Measurements from ENCODE around the gene SMU1. TPM values are rescaled to one million over a fixed set of nuclear protein-coding genes. Genes with fewer than 3 reads are reported as not detected.

Gene SMU1
- total and polyA plus RNA-seq, 2 of the 13 experiments (the other 11 are each of a cell fraction or from before 2014, with no cell fraction given) = 12.9 to 36.6 TPM

DNA sequence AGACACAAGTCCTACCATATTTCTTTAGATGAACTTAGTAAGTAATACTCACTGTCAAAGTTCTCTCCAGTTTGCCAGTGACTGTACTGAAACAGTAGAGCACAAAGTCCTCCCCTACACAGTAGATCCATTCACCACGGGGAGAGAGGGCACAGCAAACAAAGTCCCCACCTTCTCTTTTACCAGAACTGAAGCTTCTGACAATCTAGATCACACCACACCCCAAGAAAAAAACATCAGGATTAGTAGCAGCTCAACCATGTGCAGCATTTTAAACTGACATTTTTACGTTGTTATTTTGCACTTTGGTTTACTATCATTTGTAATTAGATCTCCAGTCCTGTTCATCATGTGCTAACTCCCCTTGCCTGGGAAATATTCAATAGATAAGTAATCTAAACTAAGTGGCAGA is 28.4 kb downstream of the SMU1 start (continued):
- TF ChIP-seq, protein P1, sequence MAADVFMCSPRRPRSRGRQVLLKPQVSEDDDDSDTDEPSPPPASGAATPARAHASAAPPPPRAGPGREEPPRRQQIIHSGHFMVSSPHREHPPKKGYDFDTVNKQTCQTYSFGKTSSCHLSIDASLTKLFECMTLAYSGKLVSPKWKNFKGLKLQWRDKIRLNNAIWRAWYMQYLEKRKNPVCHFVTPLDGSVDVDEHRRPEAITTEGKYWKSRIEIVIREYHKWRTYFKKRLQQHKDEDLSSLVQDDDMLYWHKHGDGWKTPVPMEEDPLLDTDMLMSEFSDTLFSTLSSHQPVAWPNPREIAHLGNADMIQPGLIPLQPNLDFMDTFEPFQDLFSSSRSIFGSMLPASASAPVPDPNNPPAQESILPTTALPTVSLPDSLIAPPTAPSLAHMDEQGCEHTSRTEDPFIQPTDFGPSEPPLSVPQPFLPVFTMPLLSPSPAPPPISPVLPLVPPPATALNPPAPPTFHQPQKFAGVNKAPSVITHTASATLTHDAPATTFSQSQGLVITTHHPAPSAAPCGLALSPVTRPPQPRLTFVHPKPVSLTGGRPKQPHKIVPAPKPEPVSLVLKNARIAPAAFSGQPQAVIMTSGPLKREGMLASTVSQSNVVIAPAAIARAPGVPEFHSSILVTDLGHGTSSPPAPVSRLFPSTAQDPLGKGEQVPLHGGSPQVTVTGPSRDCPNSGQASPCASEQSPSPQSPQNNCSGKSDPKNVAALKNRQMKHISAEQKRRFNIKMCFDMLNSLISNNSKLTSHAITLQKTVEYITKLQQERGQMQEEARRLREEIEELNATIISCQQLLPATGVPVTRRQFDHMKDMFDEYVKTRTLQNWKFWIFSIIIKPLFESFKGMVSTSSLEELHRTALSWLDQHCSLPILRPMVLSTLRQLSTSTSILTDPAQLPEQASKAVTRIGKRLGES (CRISPR knock-in tag; IDR thresholded peaks at IDR 0.05; ENCODE audit: borderline replicate concordance) = no peak
- TF ChIP-seq ZNF256 (CRISPR knock-in tag; conservative IDR thresholded peaks at IDR 0.05) = no peak
- no peak for TF ChIP-seq PAF1 (CRISPR knock-in tag; IDR thresholded peaks at IDR 0.05)
- TF ChIP-seq, protein P2, sequence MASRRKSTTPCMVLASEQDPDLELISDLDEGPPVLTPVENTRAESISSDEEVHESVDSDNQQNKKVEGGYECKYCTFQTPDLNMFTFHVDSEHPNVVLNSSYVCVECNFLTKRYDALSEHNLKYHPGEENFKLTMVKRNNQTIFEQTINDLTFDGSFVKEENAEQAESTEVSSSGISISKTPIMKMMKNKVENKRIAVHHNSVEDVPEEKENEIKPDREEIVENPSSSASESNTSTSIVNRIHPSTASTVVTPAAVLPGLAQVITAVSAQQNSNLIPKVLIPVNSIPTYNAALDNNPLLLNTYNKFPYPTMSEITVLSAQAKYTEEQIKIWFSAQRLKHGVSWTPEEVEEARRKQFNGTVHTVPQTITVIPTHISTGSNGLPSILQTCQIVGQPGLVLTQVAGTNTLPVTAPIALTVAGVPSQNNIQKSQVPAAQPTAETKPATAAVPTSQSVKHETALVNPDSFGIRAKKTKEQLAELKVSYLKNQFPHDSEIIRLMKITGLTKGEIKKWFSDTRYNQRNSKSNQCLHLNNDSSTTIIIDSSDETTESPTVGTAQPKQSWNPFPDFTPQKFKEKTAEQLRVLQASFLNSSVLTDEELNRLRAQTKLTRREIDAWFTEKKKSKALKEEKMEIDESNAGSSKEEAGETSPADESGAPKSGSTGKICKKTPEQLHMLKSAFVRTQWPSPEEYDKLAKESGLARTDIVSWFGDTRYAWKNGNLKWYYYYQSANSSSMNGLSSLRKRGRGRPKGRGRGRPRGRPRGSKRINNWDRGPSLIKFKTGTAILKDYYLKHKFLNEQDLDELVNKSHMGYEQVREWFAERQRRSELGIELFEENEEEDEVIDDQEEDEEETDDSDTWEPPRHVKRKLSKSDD (CRISPR knock-in tag; IDR thresholded peaks at IDR 0.05; ENCODE audit: low read depth) = no peak
- TF ChIP-seq CEBPG (CRISPR knock-in tag; IDR thresholded peaks at IDR 0.05) = no peak; the same call in 1 of the 2 replicates
- no peak for TF ChIP-seq ZSCAN31 (CRISPR knock-in tag; IDR thresholded peaks at IDR 0.05; ENCODE audit: low read depth)
- TF ChIP-seq, protein P3, sequence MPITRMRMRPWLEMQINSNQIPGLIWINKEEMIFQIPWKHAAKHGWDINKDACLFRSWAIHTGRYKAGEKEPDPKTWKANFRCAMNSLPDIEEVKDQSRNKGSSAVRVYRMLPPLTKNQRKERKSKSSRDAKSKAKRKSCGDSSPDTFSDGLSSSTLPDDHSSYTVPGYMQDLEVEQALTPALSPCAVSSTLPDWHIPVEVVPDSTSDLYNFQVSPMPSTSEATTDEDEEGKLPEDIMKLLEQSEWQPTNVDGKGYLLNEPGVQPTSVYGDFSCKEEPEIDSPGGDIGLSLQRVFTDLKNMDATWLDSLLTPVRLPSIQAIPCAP (CRISPR knock-in tag; IDR thresholded peaks at IDR 0.05; ENCODE audit: low read depth) = no peak
- no peak for TF ChIP-seq PAX8 (CRISPR knock-in tag; IDR thresholded peaks at IDR 0.05; ENCODE audit: borderline replicate concordance)
- TF ChIP-seq DNMT3B (CRISPR knock-in tag; conservative IDR thresholded peaks at IDR 0.05) = no peak
- TF ChIP-seq ZNF331 (CRISPR knock-in tag; IDR thresholded peaks at IDR 0.05) = peak; percentile 57; the same call in 1 of the 2 replicates
- 0 out of 4 replicates have a peak, but pooled peaks of 1 of the 2 experiments have one; percentile 31 for TF ChIP-seq POLR2A (IDR thresholded peaks at IDR 0.05; ENCODE audit: insufficient read depth in 1 of 2, low read depth in 2 of 2, low read length in 2 of 2)
- TF ChIP-seq, protein P4, sequence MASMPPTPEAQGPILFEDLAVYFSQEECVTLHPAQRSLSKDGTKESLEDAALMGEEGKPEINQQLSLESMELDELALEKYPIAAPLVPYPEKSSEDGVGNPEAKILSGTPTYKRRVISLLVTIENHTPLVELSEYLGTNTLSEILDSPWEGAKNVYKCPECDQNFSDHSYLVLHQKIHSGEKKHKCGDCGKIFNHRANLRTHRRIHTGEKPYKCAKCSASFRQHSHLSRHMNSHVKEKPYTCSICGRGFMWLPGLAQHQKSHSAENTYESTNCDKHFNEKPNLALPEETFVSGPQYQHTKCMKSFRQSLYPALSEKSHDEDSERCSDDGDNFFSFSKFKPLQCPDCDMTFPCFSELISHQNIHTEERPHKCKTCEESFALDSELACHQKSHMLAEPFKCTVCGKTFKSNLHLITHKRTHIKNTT (CRISPR knock-in tag; IDR thresholded peaks at IDR 0.05) = no peak
- TF ChIP-seq, protein P5, sequence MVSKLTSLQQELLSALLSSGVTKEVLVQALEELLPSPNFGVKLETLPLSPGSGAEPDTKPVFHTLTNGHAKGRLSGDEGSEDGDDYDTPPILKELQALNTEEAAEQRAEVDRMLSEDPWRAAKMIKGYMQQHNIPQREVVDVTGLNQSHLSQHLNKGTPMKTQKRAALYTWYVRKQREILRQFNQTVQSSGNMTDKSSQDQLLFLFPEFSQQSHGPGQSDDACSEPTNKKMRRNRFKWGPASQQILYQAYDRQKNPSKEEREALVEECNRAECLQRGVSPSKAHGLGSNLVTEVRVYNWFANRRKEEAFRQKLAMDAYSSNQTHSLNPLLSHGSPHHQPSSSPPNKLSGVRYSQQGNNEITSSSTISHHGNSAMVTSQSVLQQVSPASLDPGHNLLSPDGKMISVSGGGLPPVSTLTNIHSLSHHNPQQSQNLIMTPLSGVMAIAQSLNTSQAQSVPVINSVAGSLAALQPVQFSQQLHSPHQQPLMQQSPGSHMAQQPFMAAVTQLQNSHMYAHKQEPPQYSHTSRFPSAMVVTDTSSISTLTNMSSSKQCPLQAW (CRISPR knock-in tag; IDR thresholded peaks at IDR 0.05) = no peak
- TF ChIP-seq, protein P6, sequence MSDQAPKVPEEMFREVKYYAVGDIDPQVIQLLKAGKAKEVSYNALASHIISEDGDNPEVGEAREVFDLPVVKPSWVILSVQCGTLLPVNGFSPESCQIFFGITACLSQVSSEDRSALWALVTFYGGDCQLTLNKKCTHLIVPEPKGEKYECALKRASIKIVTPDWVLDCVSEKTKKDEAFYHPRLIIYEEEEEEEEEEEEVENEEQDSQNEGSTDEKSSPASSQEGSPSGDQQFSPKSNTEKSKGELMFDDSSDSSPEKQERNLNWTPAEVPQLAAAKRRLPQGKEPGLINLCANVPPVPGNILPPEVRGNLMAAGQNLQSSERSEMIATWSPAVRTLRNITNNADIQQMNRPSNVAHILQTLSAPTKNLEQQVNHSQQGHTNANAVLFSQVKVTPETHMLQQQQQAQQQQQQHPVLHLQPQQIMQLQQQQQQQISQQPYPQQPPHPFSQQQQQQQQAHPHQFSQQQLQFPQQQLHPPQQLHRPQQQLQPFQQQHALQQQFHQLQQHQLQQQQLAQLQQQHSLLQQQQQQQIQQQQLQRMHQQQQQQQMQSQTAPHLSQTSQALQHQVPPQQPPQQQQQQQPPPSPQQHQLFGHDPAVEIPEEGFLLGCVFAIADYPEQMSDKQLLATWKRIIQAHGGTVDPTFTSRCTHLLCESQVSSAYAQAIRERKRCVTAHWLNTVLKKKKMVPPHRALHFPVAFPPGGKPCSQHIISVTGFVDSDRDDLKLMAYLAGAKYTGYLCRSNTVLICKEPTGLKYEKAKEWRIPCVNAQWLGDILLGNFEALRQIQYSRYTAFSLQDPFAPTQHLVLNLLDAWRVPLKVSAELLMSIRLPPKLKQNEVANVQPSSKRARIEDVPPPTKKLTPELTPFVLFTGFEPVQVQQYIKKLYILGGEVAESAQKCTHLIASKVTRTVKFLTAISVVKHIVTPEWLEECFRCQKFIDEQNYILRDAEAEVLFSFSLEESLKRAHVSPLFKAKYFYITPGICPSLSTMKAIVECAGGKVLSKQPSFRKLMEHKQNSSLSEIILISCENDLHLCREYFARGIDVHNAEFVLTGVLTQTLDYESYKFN (CRISPR knock-in tag; conservative IDR thresholded peaks at IDR 0.05) = peak; percentile 87
- TF ChIP-seq PTBP1 (IDR thresholded peaks at IDR 0.05; ENCODE audit: low read depth, low read length, poor library complexity, severe bottlenecking) = no peak
